ENCODE results near the gene ACSBG1. TPM values are rescaled to one million over a fixed set of nuclear protein-coding genes. Genes with fewer than 3 reads are reported as not detected.

ACSBG1 gene
- total and polyA plus RNA-seq, 2 of the 8 experiments (the other 6 are each of a cell fraction or from before 2014, with no cell fraction given), result 5.4 to 7.1 TPM

GRCh38 chr15:78264304-78265136 lies 30.2 kb upstream of the ACSBG1 start, which contains the start of gene DNAJA4:
Gene DNAJA4 (plus strand): TSS chr15:78264562. CDS start chr15:78264764, 202 bp downstream.
- Histone ChIP-seq H3K4me2 (ENCODE audit: insufficient read depth in 1 of 2, low read depth in 2 of 2, low read length in 2 of 2) (peak within 1 kb of the TSS; percentile 41 to 64), H3K79me1 (ENCODE audit: low read depth, low read length) (no peaks in the 10 kb centered on the region), H3K9me3 (ENCODE audit: insufficient read depth in 2 of 2, low read depth in 1 of 2, low read length in 1 of 2) (no peaks in the 10 kb centered on the region), H3K18ac (ENCODE audit: extremely low read depth, low read length) (peak within 1 kb of the TSS; percentile 19; the same call in 1 of the 2 replicates), H2BK20ac (ENCODE audit: low read length) (no peak within 1 kb of the TSS), H3K23ac (ENCODE audit: insufficient read length) (no peak within 1 kb of the TSS), H2AFZ (ENCODE audit: low read length) (peak within 1 kb of the TSS; percentile 93), H3K14ac (ENCODE audit: insufficient read length) (no peak within 1 kb of the TSS), H2AK5ac (ENCODE audit: low read depth, low read length) (no peak within 1 kb of the TSS), H2BK15ac (ENCODE audit: low read length) (no peak within 1 kb of the TSS), H3K4ac (replicated peaks; ENCODE audit: insufficient read length, low read depth, low read length) (no peak within 1 kb of the TSS), H3K56ac (replicated peaks; ENCODE audit: insufficient read length, low read depth, low read length) (no peak within 1 kb of the TSS), H3K27me3 (replicated peaks in 1 of 4; ENCODE audit: control insufficient read depth in 3 of 4, extremely low read depth in 1 of 4, insufficient read depth in 3 of 4, low read length in 3 of 4) (peaks cover 0 to 19% (median 10%) of the 10 kb centered on the region in 4 experiments; a peak in 4 of 7 replicates), H4K91ac (replicated peaks; ENCODE audit: insufficient read length, low read length) (no peak within 1 kb of the TSS), H4K8ac (ENCODE audit: extremely low read depth, insufficient read depth, low read length) (peak within 1 kb of the TSS; percentile 83), H3K9ac (replicated peaks in 1 of 4; ENCODE audit: extremely low read depth in 1 of 4, low read depth in 3 of 4, low read length in 3 of 4) (peak within 1 kb of the TSS in 2 of 4 experiments; percentile 8 to 46; a peak in 3 of 7 replicates), H3K79me2 (ENCODE audit: control insufficient read depth in 1 of 2, insufficient read depth in 2 of 2, low read length in 2 of 2) (no peaks in the 10 kb centered on the region), H3K36me3 (ENCODE audit: control insufficient read depth in 2 of 4, insufficient read depth in 4 of 4, low read length in 3 of 4) (no peaks in the 10 kb centered on the region), H3K4me1 (replicated peaks in 1 of 4; ENCODE audit: control insufficient read depth in 3 of 4, insufficient read depth in 4 of 4, low read length in 3 of 4) (0 out of 7 replicates have a peak, but pooled peaks cover 0 to 3% (median 0%) of the 10 kb centered on the region in 4 experiments), H2BK5ac (ENCODE audit: low read depth, low read length) (no peak within 1 kb of the TSS; the same call in 1 of the 2 replicates), H2BK120ac (replicated peaks; ENCODE audit: low read depth, low read length) (no peak within 1 kb of the TSS), H3K4me3 (ENCODE audit: extremely low read depth in 1 of 4, insufficient read depth in 2 of 4, low read depth in 3 of 4, low read length in 4 of 4) (peak within 1 kb of the TSS; percentile 29 to 59 (median 32)), H3K27ac (ENCODE audit: low read depth, low read length) (no peak within 1 kb of the TSS), H4K20me1 (replicated peaks in 1 of 2; ENCODE audit: control insufficient read depth in 1 of 2, insufficient read depth in 2 of 2, low read length in 2 of 2) (no peaks in the 10 kb centered on the region), H2BK12ac (ENCODE audit: low read depth, low read length) (no peak within 1 kb of the TSS), H3K23me2 (ENCODE audit: low read depth, low read length) (no peaks in the 10 kb centered on the region; the same call in 1 of the 2 replicates), H4K5ac (ENCODE audit: insufficient read length, low read depth, low read length) (no peak within 1 kb of the TSS)
- CTCF ChIA-PET (ENCODE audit: partially characterized antibody), result interaction anchor here (0.9 to 7.7 kb wide), 6 partner anchors 23 to 265 kb away, joined by 3 to 48 read pairs (median 7); no protein-coding TSS in a partner anchor
- peak in 1 of 2 experiments; percentile 68 for DNase-seq (ENCODE audit: low read depth in 1 of 2, low spot score in 2 of 2)
- POLR2A ChIA-PET (ENCODE audit: partially characterized antibody), result interaction anchor here (0.6 to 2.7 kb wide), 8 partner anchors 10 to 301 kb away, joined by 3 to 8 read pairs (median 5); partner anchors contain the start of genes CHRNA5, IREB2 and SKIC8
- FAIRE-seq, result no peak
- 32% methylated on average over 44 of the region's 107 CpGs; no CpG with 5 or more reads in 1 of the 2 experiments for WGBS, 2 experiments (ENCODE audit: extremely low coverage in 1 of 2, insufficient coverage in 1 of 2, insufficient read length in 1 of 2, insufficient replicate concordance in 2 of 2, low coverage in 1 of 2, low lambda C conversion rate in 2 of 2, missing lambda C conversion rate in 1 of 2)
- no peak for TF ChIP-seq ZNF274 (IDR thresholded peaks at IDR 0.05; ENCODE audit: borderline replicate concordance, extremely low read depth, low read length)
- no peak for TF ChIP-seq BRCA1 (IDR thresholded peaks at IDR 0.05; ENCODE audit: low read depth, low read length)
- TF ChIP-seq GTF2F1 (IDR thresholded peaks at IDR 0.05; ENCODE audit: borderline replicate concordance, low read depth, low read length), result no peak
- TF ChIP-seq KDM4A (IDR thresholded peaks at IDR 0.05; ENCODE audit: low read depth, low read length, severe bottlenecking), result peak; percentile 52
- TF ChIP-seq SP4 (IDR thresholded peaks at IDR 0.05; ENCODE audit: low read length), result no peak
- no peak for TF ChIP-seq SIN3A (conservative IDR thresholded peaks at IDR 0.05 in 1 of 2, IDR thresholded peaks at IDR 0.05 in 1 of 2; ENCODE audit: low read depth in 1 of 2, low read length in 2 of 2)
- TF ChIP-seq TAF1 (IDR thresholded peaks at IDR 0.05; ENCODE audit: low read depth, low read length), result peak; percentile 60; the same call in 1 of the 2 replicates
- no peak for TF ChIP-seq CTBP2 (IDR thresholded peaks at IDR 0.05; ENCODE audit: borderline replicate concordance, insufficient read depth, insufficient read length, low read length)
- no peak; the same call in 1 of the 2 replicates for TF ChIP-seq PHF8 (conservative IDR thresholded peaks at IDR 0.05; ENCODE audit: low read depth, low read length)
- no peak for TF ChIP-seq TCF12 (IDR thresholded peaks at IDR 0.05; ENCODE audit: low read depth, low read length)

All from H1 (cell line).